A549 treated with AZD9567 at 1 μM for 4 hours (cell line): Measurements from ENCODE around the gene TBC1D3C. TPM values are rescaled to one million over a fixed set of nuclear protein-coding genes. Genes with fewer than 3 reads are reported as not detected.

ENCODE experiments used
- total RNA-seq: library from RNA; stranded (reverse); fragments of 200-300 nt; extraction: Qiagen RNA extraction; gene quantifications from 5 replicates; pipeline ENCODE4 v1.2.3, GENCODE V29; 2022; ENCODE audit not compliant: insufficient read depth

TBC1D3C gene
- total RNA-seq = not detected in 5 replicates

GRCh38 chr17:38068534-38068933, at the start of gene TBC1D3C:
Gene TBC1D3C, minus strand, starts transcription at chr17:38068634. Its CDS starts 1,568 bp downstream, at chr17:38067066.

Other genes starting within 250 kb of the TBC1D3C start
- gene TBC1D3K, start 144.2 kb downstream of the TBC1D3C start, total RNA-seq = not detected in 5 replicates
- 11.2 to 15.1 TPM (median 13.1 TPM) in 5 replicates for gene TBC1D3L, start 79.6 kb downstream of the TBC1D3C start, total RNA-seq
- gene TBC1D3D, start 64.7 kb downstream of the TBC1D3C start, total RNA-seq = 0.09 to 0.11 TPM in 2 of 5 replicates, not detected in the others
- 0.08 TPM in 1 of 5 replicates, not detected in the others for gene TBC1D3E, start 59.3 kb upstream of the TBC1D3C start, total RNA-seq
- not detected in 5 replicates for gene TBC1D3, start 123.9 kb upstream of the TBC1D3C start, total RNA-seq
- 57.6 to 65.9 TPM (median 58.6 TPM) in 5 replicates for gene MRPL45, start 228.5 kb upstream of the TBC1D3C start, total RNA-seq